ENCODE measurements around the gene CLEC16A. TPM values are rescaled to one million over a fixed set of nuclear protein-coding genes. Genes with fewer than 3 reads are reported as not detected.

The CLEC16A gene
- total RNA-seq, 4 donors from 2014 or later = 19.9 to 38.3 (median 35.0) TPM

- H3K27me3 ChIP-seq = no peaks in the 10 kb centered on the region
- peaks cover 0 to 11% of the 10 kb centered on the region in 2 donors for H3K36me3 ChIP-seq
- no peak overlapping the region for H3K4me3 ChIP-seq
- TF ChIP-seq POLR2A (IDR thresholded peaks at IDR 0.05) (no peak), POLR2AphosphoS5 (IDR thresholded peaks at IDR 0.05) (no peak), EP300 (IDR thresholded peaks at IDR 0.05) (no peak), CTCF (IDR thresholded peaks at IDR 0.05) (no peak)
- no peaks in the 10 kb centered on the region for H3K9me3 ChIP-seq
- peaks cover 0 to 48% (median 19%) of the 10 kb centered on the region in 3 donors for H3K4me1 ChIP-seq
- peak overlapping the region in 1 of 4 donors; percentile 71 for H3K27ac ChIP-seq
- 0 to 100% methylated on average over 1 to 3 of the region's 13 CpGs for WGBS, 2 donors (ENCODE audit: low coverage in 1 of 2)
- ATAC-seq = no peak
Measured at GRCh38 chr16:11076259-11077018, 132.1 kb downstream of the CLEC16A start.

GRCh38 chr16:11078812-11079459 lies 134.6 kb downstream of the CLEC16A start:
- TF ChIP-seq POLR2AphosphoS5 (IDR thresholded peaks at IDR 0.05) = peak; percentile 89
- no peak for TF ChIP-seq EP300 (IDR thresholded peaks at IDR 0.05)
- Histone ChIP-seq H3K9me3 (no peaks in the 10 kb centered on the region), H3K4me1 (peaks cover 0 to 42% (median 19%) of the 10 kb centered on the region in 3 donors), H3K36me3 (peaks cover 0 to 12% of the 10 kb centered on the region in 2 donors), H3K27ac (peak overlapping the region in 3 of 4 donors; percentile 37 to 71 (median 69)), H3K27me3 (no peaks in the 10 kb centered on the region), H3K4me3 (no peak overlapping the region)
- peak; percentile 20 for ATAC-seq
- WGBS, 2 donors (ENCODE audit: low coverage in 1 of 2) = 57 to 70% methylated on average over 3 to 4 of the region's 5 CpGs

GRCh38 chr16:11079652-11080187 lies 135.4 kb downstream of the CLEC16A start:
- no peak overlapping the region for H3K4me3 ChIP-seq
- H3K9me3 ChIP-seq = no peaks in the 10 kb centered on the region
- ATAC-seq = no peak
- peak overlapping the region in 2 of 4 donors; percentile 37 to 71 for H3K27ac ChIP-seq
- TF ChIP-seq CTCF (IDR thresholded peaks at IDR 0.05) = no peak
- no peak for TF ChIP-seq POLR2AphosphoS5 (IDR thresholded peaks at IDR 0.05)
- no peak for TF ChIP-seq EP300 (IDR thresholded peaks at IDR 0.05)
- TF ChIP-seq POLR2A (IDR thresholded peaks at IDR 0.05) = no peak
- H3K27me3 ChIP-seq = no peaks in the 10 kb centered on the region
- peaks cover 0 to 44% (median 20%) of the 10 kb centered on the region in 3 donors for H3K4me1 ChIP-seq
- peaks cover 0 to 12% of the 10 kb centered on the region in 2 donors for H3K36me3 ChIP-seq
- 36 to 61% methylated on average over 5 to 6 of the region's 6 CpGs for WGBS, 2 donors (ENCODE audit: low coverage in 1 of 2)

- peaks cover 0 to 52% (median 25%) of the 10 kb centered on the region in 3 donors for H3K4me1 ChIP-seq
- no peaks in the 10 kb centered on the region for H3K27me3 ChIP-seq
- 96 to 97% methylated on average over 4 to 6 of the region's 10 CpGs for WGBS, 2 donors (ENCODE audit: low coverage in 1 of 2)
- H3K27ac ChIP-seq = peak overlapping the region in 1 of 4 donors; percentile 71
- TF ChIP-seq POLR2A (IDR thresholded peaks at IDR 0.05) = no peak
- no peak for TF ChIP-seq EP300 (IDR thresholded peaks at IDR 0.05)
- TF ChIP-seq POLR2AphosphoS5 (IDR thresholded peaks at IDR 0.05) = no peak
- no peak for TF ChIP-seq CTCF (IDR thresholded peaks at IDR 0.05)
- peaks cover 0 to 12% of the 10 kb centered on the region in 2 donors for H3K36me3 ChIP-seq
- no peak for ATAC-seq
- no peaks in the 10 kb centered on the region for H3K9me3 ChIP-seq
- H3K4me3 ChIP-seq = no peak overlapping the region
Measured at GRCh38 chr16:11080327-11080967, 136.1 kb downstream of the CLEC16A start.

All from gastroesophageal sphincter (tissue), 4 donors.